NB4 (cell line): ENCODE measurements around the gene RRP1B.

Experiments used
- MYC ChIP-seq: IDR thresholded peaks from 2 replicates; pipeline ENCODE4 v1.6.1; 2011; ENCODE audit warnings: low read depth, low read length
- TF ChIP-seq, protein P1 (sequence below): IDR thresholded peaks from one replicate; pipeline ENCODE4 v1.5.1; 2012; ENCODE audit warnings: low read depth, low read length

DNA sequence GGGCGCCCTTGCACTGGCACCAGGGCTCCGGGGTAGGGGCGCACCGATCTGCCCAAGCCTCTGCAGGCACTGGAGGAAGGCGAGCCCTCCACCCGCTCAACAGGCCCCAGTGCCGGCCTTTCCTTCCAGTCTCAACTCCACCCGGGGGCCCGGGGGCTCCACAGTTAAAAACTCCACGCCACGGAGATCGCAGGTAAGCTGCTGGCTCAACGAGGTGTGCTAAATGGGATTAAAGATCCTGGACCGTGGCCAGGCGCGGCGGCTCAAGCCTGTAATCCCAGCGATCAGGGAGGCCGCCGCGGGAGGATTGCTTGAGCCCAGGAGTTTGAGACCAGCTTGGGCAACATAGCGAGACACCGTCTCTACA, 608 bp upstream of the RRP1B start:
- TF ChIP-seq MYC: no peak
- TF ChIP-seq, protein P1, sequence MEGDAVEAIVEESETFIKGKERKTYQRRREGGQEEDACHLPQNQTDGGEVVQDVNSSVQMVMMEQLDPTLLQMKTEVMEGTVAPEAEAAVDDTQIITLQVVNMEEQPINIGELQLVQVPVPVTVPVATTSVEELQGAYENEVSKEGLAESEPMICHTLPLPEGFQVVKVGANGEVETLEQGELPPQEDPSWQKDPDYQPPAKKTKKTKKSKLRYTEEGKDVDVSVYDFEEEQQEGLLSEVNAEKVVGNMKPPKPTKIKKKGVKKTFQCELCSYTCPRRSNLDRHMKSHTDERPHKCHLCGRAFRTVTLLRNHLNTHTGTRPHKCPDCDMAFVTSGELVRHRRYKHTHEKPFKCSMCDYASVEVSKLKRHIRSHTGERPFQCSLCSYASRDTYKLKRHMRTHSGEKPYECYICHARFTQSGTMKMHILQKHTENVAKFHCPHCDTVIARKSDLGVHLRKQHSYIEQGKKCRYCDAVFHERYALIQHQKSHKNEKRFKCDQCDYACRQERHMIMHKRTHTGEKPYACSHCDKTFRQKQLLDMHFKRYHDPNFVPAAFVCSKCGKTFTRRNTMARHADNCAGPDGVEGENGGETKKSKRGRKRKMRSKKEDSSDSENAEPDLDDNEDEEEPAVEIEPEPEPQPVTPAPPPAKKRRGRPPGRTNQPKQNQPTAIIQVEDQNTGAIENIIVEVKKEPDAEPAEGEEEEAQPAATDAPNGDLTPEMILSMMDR: no peak
